Measurements from ENCODE around the gene ALG2.
"Not testable (repeated sequence)": the region's sequence is repeated elsewhere in the genome, so short reads cannot be mapped to it uniquely, and the experiment has no call there.

Gene ALG2

DNA sequence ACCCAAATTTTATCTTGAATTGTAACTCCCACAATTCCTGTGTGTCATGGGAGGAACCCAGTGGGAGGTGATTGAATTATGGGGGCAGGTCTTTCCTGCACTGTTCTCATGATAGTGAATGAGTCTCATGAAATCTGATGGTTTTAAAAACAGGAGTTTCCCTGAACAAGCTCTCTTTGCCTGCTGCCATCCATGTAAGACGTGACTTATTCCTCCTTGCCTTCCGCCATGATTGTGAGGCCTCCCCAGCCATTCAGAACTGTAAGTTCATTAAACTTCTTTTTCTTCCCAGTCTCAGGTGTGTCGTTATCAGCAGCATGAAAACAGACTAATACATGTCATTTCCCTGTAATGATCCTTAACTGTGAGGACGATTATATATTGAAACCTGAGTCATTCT lies 16.1 kb upstream of the ALG2 start:
- not testable (repeated sequence) for DNase-seq

DNA sequence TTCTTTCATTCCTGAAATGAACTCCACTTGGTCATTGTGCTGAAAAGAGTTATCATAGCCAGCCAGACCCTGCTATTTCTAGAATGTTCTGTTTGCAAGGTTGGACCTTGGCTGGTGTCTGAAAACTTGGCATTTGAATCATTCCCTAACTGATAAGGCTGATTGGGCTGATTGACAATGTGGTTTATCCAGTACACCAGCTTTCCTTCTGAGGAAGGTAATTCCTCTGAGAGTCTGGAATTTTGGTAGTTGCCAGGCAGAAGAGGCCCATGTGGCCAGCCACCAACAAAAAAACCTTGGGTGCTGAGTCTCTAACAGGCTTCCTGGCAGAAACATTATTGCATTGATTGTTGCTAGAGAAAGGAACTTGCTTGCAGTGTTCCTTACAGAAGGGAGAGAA lies 15.6 kb upstream of the ALG2 start:
- DNase-seq: no peak

DNA sequence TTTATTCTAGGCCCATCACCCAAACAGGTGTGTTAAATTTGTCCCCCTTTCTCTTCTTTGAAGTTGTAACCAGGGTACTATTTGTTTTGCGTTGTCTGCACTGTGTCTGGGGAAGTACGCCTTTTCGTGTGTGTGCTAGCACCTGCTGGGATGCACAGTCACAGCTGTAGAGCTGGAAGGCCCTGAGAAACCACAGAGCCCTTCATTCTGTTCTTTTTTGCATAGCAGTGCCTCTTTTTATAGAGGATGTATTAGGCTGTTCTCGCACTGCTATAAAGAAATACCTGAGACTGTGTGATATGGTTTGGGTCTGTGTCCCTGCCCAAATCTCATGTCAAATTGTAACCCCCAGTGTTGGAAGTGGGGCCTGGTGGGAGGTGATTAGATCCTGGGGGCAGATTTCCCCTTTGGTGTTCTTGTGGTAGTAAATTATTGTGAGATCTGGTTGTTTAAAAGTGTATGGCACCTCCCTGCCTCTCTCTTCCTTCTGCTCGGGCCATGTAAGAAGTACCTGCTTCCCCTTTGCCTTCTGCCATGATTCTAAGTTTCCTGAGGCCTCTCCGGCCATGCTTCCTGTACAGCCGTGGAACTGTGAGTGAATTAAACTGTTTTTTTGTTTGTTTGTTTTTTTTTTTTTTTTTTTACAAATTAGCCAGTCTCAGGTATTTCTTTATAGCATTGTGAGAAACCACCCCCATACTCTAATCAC lies 14.3 kb upstream of the ALG2 start:
- no peak for DNase-seq

DNA sequence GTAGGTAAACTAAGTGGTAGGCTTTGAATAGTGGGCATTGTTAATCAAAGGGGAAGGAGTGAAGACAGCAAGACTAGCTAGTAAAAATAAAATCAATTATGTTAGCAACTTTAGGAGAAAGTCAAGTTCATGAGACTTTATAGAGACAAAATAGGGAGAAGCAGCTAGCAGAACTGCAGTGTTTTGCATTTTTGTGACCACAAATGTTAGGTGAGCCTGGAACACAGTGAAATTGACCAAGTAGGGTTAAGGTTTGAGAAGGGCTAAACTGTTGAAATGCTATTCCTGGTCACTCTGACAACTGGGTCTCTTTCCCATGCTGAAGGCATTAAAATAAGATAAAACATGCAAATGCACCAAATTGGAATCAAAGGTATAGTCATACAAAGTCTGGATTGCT lies 13.3 kb upstream of the ALG2 start:
- DNase-seq: no peak

DNA sequence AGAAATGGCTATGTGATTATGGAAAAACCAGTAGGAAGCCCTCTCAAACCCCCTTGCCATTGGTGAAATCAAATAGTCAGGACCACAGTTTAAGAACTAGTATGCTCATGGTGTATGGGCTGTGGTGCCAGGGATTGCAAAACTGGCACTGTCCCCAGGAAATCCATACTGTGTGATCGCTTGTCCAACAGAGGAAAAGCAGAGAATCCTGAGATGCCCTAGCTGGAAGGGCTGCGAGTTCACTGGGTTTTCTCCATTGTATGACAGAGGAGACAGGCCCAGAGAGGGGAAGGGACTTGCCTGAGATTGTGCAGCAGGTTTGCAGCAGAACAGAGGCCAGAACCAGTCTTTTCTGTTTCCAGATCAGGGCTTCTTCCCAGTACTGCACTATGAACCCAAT lies 12.9 kb upstream of the ALG2 start:
- no peak for DNase-seq

DNA sequence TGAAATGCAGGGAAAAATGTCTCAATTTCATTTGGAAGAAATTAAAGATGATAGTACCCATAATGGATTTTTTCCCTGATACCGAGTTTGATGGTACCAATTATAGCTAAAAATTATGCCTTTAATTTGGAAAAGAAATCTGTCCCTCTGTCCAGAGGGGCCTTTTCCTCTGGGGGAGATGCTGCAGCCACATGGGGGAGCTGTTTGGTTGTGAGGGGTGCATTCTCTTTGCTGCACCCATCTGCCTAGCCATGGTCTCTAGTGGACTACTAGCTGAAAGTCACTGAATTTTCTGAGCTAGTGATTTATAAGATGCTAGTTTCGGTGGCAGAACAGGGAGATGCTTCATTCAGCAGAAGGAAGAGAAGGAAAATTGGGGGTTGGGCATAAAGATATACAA lies 10.0 kb upstream of the ALG2 start:
- no peak for DNase-seq

DNA sequence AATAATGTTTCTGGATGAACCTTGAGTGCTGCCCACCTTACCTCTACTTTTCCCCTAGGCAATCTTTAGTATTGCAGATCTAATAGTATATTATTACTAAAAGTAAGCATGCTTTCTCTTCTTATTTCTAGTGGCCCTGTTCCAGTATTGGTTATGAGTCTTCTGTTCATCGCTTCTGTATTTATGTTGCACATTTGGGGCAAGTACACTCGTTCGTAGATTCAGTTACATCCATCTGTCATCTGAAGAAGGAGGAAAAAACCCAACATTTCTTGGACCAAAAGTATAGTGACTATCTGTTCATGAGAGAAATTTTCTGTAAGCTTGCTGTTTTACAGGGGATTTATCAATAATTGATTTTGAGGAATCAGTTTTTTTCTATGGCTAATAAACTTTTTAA lies 8.5 kb upstream of the ALG2 start:
- no peak for DNase-seq

DNA sequence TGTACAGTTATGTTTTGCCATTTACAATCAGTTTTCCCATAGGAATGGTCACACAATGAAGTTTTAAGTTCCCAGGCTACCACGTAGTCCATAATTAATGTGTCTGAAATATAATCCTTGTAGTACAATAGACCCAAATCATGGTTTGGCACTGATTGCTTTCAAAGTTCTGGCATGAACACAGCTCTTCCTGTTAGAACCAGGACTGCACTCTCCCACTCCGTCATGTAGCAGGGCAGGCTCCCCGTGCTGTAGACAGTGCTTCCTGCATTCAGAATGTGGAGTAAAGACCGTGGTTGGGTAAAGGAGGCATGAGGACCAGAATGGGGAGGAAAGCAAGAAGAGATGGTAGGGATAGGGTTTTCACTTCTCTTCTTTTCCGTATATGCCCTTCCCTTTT lies 4.3 kb upstream of the ALG2 start:
- DNase-seq: no peak

DNA sequence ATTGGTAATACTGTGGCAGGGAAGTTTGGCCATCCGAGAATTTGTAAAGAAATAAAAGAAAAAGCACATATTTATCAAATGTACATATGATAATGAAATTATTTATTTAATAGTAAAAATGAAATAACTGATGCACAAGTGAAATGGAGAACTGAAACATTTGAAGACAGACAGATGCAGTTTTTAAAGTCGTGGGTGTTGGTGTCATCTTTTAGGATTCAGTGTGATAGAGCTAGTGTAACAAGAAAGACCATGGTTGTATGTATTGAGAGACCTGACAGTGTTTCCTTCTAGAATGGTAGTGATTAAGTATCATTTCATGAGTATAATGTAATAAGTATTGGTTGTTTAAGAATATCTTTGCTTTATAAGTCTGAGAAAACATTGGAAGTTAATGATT lies 2.7 kb upstream of the ALG2 start:
- DNase-seq: no peak

DNA sequence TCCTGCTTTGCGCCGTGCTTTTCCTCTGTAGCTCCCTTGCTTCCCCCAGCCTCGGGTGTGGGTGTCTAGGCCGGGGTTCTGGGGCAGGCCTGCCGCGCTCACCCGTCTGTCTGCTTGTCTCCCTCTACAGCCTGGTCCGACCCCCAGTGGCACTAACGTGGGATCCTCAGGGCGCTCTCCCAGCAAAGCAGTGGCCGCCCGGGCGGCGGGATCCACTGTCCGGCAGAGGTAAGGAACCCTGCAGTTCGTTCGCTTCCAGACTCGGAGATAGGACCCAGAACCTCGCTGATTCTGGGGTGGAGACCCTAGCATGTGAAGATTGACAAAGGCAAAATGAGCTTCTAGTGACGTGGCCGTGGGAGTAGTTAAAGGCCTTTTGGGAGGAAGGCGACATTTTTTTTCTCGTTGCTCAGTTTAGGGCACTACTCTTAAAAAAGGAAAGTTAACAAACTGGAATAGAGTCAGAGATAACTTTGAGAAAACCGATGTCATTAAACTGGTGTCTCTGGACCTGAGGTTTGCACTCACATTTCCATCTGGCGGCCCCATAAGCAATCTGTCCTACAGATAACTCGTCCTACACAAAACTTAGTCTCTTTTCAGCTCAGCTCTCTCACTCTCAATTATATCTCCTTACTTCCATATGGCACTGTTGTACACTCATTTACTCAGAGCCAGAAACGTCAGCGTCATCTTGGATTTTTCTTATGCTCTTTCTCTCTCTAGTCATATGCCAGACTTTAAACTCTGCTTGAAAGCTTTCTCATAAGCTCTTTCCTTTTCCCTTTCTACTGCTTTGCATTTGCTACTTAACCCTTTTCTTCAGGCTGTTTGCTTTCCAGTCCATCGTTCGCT lies 901 bp upstream of the ALG2 start:
- no peak for DNase-seq

DNA sequence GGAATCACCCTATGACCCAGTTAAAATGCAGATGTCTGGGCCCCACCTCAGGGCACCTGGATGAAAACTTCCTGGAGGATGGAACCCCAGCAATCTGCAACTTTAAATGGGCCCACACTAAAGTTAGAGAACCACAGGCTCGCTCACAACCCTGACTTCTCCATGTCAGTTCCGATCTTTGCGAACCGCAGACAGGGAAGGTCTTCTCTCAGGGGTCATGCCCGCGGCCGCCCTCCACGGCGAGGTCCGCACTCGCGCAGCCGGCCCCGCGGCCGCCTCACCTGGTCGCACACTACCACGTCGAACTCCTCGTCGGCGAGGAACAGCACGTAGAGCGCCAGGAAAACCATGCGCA lies 499 bp downstream of the ALG2 start:
- DNase-seq: no peak

DNA sequence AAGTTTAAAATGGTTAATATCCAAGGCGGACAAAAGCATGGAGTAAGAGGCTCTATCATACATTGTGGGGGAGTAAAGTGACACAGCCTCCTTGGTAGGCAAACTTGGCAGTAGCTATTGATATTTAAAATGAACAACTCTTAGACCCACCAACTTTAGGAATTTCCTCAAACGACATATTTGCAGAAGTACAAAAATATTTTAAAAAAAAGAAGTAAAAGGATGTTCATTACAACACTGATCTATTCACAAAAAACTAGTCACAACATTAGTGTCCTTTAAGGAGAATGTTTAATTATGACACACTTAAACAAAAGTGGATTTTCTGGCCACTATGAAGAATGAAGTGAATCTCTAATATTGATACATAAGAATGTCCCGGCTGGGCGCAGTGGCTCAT lies 1.7 kb downstream of the ALG2 start:
- DNase-seq: no peak

DNA sequence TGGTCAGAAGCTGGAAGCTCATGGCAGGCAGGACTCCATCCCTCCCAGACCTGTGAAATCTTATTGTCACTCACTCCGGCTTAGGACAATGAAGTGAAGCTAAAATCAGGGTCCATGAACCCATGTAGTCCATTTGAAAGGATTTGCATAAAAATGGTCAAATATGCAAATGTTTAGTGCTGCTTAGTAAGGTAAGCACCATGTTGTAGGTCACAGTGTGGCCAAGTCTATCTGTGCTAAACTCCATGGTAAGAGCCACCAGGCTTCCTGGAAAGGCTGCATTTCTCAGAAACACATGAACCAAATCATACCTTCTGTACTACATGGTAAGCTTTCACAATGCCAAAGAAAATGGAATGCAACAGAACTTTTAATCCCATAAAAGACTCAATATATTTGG lies 5.7 kb downstream of the ALG2 start:
- DNase-seq: no peak

DNA sequence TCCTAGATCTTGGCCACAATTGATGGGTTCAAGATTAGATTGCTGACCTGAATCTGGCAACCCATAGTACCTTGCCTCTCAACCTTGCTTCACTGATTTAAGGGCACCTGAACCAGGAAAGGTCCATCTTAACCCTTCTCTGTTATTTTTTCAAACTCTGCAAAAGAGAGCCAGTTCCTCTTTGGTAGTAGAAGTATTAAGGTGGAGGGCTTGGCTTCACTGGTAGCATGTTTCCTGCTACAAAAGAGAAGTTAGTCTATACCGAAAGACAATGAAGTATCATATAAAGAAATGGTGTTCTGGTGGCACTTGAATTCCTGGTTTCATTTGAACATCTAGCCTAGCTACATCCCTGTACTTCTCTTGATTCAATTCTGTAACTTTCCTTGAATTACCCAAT lies 8.5 kb downstream of the ALG2 start:
- no peak for DNase-seq

DNA sequence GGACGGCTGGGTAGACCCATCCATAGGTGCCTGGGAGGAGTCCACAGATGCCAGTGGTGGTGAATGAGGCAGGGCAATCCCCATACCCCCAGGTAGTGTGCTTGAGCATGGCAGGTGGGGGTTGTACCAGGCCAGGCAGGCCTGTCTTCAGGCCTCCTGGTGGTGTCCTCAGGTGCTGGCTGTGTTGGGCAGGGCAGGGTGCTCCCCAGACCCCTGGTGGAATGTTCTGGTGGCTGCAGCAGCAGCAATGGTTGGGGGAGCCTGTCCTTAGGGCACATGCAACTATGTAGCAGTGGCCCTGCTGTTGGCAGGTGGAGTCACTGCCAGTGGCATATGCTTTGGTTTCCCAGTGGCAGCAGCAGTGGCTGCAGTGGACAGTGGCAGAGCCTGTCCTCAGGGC lies 10.0 kb downstream of the ALG2 start:
- DNase-seq: no peak

DNA sequence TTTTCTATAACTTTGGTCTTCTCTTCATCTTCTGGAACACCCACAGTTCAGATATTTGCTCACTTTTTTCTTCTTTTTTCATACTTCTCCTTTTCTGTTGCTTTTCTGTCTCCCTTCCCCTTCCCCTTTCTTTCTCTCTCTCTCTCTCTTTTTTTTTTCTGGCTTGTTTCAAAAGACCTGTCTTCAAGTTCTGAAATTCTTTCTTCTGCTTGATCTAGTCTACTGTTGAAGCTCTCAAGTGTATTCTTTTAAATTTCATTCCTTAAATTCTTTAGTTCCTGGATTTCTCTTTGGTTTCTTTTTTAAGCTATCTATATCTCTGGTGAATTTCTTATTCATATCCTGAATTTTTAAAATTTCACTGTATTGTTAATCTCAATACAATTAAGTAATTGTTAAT lies 11.2 kb downstream of the ALG2 start:
- no peak for DNase-seq

DNA sequence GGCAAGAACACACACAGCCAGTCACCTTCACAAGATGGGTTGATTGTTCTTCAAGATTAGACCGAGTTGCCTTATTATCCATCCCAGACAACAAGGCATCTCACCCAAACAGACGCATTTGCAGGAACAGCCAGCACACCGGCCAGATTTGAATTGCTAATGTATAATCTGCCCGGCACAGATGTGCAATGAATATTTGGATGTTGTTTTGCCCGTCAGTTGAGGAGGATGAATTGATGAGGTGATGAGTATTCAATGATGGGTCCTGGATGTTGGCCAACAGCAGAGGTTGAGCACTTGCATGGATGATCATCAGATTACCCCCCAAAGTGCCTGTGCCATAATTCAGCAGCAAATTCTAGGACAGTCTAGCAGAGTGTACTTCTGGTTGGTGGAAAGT lies 20.1 kb downstream of the ALG2 start:
- no peak for DNase-seq

DNA sequence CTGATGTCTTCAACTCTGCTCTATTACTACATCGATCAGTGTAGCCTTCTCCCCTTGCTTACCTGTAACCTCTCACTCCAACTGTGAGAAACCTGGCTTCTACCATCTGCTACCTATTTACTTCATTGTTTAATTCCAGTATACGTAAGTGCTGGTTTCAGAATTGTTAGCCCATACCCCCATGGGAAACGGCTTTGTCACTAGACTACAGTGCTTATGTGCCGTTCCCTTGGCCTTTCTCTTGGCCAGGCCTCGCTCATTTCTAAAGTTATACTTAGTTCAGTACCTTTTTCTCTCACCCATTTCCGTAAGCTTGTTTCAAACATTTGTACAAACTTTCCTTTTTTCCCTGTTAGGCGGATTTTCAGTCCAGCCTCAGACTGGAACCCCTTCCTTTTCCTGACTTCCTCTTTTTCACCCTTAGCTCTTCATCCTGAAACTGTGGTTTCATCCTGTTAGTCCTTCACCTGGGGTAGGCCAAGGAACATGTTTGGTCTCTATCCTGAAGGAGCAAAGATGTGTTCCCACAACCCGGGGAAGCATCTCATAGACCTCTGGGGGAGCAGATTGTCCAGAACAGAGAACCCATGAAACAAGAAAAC lies 21.7 kb downstream of the ALG2 start:
- DNase-seq: no peak

DNA sequence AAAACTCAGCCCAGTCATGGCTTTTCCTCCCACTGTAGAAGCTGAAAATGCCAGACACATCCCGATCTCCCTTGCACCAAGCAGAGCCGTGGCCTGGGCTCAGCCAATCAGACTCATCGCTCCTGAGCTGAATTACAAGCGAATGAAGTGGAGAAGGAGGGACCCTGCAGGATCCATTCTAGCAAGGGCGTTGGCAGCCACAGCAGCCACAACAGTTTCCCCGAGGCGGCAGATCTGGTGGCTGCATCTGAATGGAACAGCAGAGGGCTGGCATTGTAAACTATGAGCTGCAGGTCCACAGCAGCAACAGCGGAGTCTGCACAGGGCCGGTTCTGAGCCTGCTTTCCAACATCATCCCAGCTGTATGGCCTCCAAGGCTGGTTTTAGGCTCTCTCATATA lies 23.8 kb downstream of the ALG2 start:
- DNase-seq: no peak

DNA sequence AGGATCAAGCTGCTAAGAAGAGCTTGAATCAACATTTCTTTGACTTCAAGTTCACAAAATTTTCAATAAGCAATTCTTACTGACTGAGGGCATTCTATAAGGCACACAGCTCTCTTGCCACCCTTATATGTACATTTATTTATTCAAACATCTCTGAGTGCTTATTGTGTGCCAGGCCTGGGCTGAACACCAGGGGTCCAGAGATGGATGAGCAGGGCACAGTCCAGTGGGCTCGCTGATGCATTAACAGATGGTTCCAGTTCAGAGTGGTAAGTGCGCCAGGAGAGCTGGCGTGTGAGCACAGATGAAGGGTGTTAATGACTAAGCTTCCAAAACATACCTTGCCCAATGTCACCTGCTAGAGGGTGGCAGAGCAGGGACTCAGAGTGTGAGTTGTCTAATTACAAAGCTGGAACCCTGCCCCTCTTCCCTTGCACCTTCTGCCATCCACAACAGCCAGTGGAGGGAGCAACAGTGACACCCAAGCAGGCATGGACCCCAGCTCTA lies 24.6 kb downstream of the ALG2 start:
- no peak for DNase-seq

DNA sequence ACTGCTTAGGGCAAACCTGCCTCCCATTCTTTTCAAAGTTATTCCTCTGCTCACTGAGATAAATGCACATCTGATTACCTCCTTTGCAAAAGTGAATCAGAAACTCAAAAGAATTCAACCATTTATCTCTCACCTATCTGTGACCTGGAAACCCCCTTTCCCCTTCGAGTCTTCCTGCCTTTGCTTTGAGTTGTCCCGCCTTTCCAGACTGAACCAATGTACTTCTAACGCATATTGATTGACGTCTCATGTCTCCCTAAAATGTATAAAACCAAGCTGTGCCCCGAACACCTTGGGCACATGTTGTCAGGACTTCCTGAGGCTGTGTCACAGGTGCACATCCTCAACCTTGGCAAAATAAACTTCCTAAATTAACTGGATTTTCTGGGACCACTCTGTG lies 25.3 kb downstream of the ALG2 start:
- DNase-seq: not testable (repeated sequence)

DNA sequence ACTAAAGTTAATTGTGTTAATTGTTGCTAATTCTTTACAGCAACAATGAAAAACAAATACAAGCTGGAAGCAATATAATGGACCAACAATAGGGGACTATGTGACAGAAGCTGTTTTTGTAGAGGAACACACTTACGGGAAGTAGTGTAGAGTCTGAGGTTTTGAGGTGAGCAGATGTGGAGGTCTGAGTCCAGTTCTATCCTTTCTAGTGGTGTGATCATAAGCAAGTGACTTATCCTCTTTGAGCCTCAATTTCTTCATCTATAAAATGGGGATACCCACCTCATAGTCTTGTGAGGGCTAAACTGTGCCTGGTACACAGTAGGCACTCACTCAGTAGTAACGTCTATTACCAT lies 28.3 kb downstream of the ALG2 start:
- DNase-seq: no peak

DNA sequence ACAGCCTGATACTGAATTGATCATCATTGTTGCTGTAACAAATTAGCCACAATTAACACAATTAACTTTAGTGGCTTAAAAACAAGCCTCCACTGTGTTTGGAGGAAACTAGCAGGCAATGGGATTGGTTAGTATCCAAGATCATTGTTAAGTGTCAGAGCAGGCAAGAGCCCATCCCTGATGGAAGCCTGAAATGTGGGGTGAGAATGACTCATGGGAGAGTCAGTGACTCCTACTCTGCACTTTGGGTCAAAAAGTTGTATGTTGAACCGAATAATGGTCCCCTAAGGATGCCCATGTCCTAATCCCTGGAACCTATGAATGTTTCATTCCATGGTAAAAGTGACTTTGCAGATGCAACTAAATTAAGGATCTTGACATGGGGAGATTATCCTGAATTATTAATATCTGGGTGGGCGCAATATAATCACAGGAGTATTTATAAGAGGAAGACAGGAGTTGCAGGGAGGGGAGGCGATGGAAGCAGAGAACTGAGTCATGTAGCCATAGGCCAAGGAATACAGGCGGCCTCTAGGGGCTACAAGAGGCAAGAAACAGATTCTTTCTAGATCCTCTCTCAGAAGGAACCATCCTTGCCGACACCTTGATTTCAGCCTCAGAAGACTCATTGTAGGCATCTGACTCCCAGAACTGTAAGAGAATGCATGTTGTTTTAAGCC lies 28.8 kb downstream of the ALG2 start:
- no peak for DNase-seq

All from eye (tissue), 1 donor.